Measurements from ENCODE around the gene MYO5B.

The MYO5B gene

DNA sequence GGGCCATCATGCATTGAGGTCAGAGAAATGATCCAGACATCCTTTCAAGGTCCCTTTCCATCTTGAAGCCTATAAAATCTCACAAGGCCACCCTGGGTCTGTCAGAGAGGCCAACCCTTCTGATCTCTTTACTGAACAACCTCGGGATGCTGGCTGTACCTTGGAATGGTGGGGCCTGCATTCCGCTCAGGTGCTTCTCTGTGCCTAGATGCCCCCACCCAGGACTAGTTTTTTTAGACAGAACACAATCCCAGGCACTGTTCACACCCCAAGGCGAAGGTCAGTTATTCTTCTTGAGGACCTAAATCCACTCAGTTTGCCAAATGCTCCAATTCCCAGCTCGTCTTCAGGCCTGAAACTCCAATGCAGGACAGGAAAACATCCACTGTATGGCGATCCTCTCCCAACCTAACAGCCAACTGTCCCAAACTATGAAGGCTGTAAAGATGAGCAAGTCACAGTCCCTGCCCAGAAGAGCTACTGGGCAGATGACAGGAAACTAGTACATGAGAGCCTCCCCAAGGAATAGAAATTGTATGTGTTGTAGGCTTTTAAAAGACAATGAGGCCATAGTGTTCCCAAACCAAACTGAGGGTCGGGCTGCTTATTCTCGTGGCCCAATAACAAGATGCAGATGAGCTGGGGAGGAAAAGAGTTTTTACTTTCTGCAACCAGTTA lies 227.2 kb downstream of the MYO5B start:
- no peak for DNase-seq (ENCODE audit: low read depth)

DNA sequence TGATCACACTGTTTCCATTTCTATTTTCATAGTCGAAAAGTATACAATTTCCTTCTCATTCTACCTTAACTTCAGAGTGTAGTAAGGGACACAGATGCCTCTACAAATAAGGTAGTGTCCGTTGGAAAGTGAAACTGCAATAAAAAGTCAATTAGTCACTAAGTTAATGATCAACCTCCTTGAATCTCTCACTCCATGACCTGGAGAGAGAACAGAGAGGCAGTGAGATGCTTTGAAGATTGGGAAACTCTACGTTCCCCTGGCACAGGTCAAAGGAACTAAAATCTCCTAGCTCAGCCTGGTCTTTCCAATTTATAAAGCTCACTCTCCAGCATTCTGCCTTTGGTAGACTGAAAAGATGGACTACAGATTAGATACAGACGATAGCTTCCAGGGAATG lies 227.8 kb downstream of the MYO5B start:
- DNase-seq (ENCODE audit: low read depth), result no peak

DNA sequence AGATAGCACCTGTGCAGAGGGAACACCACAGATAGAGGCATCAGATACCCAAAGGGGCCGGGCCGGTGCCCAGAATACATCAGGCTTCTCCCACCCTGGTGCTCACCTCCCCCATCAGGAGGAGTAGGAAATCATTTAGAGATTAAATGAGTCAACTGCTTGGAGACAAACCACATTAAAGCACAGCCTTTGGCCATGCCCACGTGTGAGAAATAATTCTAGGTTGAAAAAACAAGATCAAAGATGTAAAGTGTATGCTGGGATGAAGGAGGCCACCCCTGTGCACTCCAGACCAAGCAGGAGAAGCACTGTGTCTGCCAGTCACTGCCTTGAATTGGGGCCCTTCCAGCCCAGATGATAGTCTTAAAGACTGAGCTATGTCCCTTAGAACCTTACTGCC lies 228.9 kb downstream of the MYO5B start:
- DNase-seq (ENCODE audit: low read depth), result no peak

DNA sequence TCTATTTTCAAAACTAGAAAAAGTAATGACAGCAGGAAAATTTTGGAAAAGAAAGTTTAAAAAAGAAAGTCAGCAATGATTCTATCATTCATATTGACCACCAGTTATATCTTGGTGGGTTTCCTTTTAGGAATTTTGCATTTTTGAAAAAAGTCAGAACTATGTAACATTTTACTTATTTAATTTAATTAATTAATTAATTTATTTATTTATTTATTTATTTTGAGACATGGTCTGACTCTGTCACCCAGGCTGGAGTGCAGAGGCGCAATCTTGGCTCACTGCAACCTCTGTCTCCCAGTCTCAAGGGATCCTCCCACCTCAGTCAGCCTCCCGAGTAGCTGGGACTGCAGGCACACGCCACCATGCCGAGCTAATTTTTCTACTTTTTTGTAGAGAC lies 231.7 kb downstream of the MYO5B start:
- no peak for DNase-seq (ENCODE audit: low read depth)

DNA sequence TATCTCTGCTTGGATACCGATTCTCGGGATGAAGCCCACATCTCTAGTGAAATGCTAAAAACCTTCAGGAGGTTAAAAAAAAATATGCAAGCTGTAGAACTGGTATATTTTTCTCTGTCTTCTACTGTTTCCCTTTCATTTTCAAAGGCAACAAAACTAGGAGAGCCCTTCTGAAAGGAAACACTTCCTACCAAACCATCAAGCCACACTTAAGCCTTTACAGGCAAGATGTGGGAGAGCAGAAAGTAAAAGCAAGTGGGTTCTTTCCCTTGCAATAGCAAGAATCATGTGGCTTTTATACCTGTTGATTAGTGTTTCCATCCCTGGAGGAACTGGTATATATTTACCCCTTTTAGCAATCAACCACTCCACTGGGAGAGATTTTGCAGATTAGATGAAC lies 233.7 kb downstream of the MYO5B start:
- DNase-seq (ENCODE audit: low read depth), result no peak

DNA sequence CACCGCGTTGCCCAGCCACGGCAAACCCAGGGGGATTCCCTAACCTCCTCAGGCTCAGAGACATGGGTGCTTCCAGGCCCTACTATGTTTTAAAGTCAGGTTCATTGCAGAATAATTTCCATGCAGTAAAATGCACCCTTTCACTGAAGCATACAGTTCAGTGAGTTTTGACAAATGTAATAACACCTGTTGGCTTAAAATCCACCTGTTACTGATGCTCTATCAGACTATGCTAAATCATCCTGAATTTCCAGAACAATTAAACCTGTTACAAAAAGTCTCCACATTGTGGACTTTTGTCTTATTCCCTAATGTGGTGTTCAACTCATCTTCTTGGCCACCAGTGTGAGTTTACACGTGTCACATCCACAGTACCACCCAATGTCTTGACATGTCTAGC lies 234.6 kb downstream of the MYO5B start:
- no peak for DNase-seq (ENCODE audit: low read depth)

DNA sequence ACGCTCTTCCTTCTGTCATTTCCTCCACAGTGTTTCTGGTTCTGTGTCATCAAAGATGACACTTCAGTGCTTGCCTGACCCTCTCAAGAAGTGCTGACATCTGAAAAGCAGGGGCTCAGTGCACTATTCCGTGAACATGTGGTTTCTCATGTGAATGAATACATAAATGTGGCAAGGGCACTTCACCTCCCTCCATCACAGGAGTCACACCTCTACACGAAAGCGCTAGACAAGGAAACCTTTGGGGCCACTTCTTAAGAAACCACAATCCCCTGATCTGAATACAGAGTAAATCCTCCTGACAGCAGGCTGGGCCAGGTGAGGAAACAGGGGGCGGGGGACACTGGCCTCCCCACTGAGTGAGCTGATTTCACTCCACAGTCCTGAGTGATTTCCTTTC lies 235.8 kb downstream of the MYO5B start:
- DNase-seq (ENCODE audit: low read depth), result no peak

DNA sequence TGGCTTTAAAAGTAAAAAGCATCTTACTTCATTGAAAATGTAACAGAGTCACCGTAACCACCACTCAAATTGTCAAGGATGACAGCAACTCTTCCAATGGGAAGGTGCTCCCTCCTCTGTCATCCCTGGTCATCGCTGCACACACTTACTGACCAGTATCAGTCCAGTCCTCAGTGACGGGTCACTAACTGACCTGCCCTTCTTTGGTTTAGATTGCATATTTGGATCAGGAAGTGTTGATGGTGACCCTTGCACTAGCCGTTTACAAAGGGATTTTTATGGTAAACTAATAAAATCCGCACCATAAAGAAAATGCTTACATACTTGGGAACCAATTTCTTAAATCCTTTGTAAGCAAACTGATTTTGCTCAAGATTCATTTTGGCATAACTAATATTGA lies 239.7 kb downstream of the MYO5B start:
- no peak for DNase-seq (ENCODE audit: low read depth)

DNA sequence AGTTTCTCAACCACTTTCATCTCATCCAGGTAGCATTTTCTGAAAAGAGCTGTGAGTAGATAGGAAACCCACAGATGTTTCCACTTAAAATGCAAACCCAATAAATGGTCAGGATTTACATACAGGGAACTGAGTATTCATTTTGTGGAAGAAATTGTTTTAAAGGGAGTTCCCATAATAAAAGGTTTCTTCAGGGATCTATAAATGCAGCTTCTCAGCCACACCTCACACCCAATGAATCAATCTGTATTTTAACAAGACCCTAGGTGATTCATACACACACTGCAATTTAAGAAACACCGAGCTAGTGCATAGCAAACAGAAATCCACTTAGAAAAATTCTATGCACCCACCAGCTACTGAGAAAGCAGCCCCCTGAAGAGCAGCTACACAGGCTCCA lies 241.6 kb downstream of the MYO5B start:
- no peak for DNase-seq (ENCODE audit: low read depth)

DNA sequence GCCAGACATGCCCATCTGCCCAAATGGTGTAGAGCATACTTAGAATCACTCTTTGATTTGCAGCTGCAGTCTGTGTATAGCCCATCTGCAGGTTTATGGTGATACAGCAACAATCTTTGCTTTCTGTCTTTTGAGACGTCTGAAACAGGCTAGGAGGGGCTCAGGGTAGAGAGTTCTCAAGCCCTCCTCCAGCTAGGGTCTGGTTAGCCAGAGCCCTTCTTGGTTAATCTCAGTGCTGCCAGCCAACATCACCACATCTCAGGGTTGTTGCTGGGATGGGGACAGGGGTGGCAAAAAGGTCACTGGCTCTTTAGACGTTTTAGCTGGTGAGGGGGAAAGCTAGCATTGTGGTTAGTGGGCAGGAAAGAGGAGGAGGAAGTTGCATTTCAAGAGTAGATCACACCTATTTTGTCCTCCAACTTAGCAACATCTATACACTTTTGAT lies 245.0 kb downstream of the MYO5B start:
- no peak for DNase-seq (ENCODE audit: low read depth)

DNA sequence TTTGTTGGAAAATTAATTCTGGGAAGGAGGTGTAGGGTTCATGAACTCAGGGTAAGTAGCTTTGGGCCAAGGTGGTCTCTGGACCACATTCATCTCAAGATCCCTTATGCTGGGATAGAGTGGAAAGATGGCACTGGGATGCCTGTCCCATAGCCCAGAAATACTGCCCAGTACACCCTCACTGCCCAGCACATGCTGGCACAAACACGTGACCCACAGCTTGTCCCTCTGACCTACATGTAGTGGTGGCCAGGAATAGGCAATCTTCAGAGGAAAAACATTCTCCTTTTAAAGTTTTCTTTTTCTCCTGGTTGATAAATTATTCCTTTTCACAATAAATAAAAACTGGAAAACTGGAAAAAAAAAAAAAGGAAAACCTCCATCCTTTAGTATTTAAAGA lies 246.0 kb downstream of the MYO5B start:
- DNase-seq (ENCODE audit: low read depth), result no peak

DNA sequence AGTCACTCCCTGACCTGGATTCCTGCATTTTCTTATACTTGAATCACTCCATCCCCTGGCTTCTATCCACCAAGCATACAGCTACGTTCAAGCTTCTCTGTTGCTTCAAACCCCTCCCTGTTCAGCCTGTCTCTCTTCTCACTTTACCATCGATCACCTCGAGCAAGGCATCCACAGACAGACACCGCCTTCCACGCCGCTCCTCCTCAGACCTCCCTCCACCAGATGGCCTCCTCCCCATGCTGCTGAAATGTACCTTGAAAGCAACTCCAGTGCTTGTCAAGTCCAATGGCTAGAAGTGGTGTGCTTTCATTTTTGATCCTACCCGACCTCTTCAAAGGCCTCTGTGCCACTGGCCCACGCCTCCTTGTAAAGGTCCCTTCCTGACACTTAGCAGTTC lies 250.3 kb downstream of the MYO5B start:
- DNase-seq (ENCODE audit: low read depth), result no peak

DNA sequence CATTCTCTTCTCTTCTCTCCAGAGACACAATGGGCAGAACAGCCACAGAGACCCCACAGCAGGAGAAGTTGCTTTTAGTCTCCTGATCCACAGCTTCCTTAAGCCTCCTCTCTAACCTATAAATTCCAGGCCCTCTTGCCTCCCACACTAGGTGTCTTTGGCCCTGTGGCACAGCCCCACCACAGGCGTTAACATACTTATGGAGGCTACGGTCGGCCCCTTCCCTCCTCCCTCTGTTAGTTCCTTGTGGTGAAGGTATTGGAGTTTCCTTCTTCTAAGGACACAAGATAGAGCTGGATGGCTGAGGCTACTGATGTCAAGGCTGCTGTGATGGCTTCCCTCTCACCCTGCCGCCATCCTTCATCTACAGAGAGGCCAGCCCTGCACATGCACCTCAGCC lies 258.1 kb downstream of the MYO5B start:
- no peak for DNase-seq (ENCODE audit: low read depth)

DNA sequence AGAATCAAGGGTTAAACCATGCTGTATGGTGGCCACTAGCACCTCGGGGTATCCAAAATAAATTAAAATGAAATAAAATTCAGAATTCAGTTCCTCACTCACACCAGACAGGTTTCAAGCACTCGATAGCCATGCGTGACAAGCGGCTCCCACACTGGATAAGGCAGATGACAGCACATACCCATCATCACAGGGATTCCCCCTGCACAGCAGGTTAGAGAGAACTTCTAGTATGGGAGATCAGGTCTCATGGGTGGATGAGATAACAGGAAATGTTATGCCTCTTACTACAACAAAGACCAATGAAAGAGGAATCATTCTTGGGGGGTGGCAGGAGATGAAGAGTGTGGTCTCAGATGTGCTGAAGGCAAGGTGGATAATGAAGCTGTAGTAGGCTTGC lies 259.7 kb downstream of the MYO5B start:
- DNase-seq (ENCODE audit: low read depth), result no peak

DNA sequence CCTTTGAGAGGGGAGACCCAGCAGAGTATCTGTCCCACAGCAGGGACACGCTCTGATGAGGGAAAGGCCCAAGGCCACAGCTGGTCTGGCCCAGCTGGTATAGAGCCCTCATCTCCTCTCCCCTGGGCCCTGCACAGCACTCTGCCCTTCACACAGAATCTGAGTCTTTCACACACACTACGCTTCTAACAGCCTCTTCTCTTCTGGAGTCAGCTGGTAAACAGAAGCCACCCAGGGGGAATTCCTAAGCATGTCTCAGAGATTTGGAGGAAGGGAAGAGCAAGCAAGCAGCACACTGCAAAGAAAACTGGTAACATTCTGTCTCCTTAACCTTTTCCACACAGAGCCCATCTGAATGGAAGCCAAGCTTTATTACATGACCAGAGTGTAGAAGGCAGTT lies 260.5 kb downstream of the MYO5B start:
- no peak for DNase-seq (ENCODE audit: low read depth)

DNA sequence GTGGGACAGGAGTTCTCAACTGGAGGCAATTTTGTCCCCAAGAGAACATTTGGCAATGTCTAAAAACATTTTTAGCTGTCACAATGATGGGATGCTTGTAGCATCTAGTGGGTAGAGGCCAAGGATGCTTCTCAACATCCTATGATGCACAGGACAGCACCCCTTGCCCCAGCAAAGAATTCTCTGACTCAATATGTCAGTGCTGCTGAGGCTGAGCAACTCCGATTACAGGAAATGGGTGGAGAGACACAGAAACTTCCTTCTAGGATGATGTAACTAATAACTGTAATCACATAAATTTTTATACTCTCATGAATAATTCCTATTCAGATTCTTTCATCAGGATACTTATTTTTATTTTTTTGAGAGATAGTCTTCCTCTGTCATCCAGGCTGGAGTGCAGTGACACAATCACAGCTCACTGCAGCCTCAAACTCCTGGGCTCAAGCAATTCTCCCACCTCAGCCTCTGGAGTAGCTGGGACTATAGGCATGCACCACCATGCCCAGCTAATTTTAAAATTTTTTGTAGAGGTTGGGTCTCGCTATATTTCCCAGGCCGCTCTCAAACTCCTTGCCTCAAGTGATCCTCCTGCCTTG lies 261.3 kb downstream of the MYO5B start:
- no peak for DNase-seq (ENCODE audit: low read depth)

DNA sequence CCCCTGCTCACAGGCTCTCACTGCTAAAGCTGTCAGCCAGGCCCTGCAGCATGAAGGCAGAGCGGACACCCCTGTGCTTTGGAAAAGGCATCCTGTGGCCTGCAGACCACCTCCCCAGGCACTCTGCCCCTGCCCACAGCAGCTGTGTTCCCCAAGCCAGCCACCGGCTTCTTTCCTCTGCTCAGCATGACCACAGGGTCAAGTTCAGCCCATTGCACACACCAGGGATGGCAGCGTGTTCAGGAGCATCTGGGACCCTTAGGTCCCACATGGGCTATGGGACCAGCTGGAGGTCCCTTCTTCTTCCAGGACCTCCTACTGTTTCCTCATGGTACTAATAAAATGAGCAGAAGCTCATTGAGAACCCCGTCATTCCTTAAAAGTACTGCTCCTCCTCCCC lies 263.2 kb downstream of the MYO5B start:
- no peak for DNase-seq (ENCODE audit: low read depth)

DNA sequence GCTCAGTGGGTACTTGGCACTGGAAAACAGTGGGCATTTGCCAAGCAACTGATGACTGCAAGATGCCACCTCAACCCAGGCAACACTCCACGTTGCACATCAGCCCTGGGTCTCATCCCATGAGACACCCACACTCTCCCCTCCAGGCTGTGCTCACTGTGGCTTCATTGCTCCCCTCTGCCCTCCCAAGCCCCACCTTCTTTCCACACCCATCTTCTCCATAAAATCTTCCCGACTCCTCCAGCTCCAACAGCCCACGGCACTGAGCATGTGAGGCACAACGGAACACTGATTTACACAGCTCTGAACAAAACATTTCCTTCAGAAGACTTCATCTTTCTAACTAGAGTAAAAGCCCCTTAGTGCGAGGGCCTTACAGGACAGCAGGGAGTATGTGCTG lies 263.8 kb downstream of the MYO5B start:
- DNase-seq (ENCODE audit: low read depth), result no peak

DNA sequence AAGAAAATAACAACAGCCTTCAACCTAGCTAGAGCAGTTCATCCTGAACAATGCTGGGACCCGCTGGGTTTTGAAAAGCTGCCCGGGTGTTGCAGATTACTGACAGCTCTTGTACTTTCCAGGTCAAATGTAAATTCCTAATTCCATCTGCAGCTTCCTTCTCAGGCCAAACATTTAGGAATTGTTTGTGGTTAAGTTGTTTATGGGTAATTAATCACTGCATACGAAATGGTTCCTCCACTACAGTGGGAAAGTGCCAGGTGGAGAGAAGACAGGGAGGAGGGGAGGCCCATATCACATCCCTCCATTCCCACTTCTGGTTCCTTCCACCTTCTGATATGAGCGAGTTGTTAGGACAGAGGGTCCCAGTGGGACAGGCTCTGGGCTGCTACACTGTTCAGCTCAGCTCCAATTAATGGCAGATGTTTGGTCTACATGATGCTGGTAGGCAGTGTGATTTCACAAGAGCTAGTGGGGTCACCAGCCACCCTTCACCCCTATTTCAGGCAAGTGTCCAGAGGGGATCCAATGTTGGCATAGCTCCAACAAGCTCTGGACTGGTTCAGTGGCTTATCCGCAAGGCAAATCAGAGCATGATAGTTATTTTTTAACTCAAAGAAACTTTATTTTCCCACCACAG lies 268.7 kb downstream of the MYO5B start:
- DNase-seq (ENCODE audit: low read depth), result no peak

DNA sequence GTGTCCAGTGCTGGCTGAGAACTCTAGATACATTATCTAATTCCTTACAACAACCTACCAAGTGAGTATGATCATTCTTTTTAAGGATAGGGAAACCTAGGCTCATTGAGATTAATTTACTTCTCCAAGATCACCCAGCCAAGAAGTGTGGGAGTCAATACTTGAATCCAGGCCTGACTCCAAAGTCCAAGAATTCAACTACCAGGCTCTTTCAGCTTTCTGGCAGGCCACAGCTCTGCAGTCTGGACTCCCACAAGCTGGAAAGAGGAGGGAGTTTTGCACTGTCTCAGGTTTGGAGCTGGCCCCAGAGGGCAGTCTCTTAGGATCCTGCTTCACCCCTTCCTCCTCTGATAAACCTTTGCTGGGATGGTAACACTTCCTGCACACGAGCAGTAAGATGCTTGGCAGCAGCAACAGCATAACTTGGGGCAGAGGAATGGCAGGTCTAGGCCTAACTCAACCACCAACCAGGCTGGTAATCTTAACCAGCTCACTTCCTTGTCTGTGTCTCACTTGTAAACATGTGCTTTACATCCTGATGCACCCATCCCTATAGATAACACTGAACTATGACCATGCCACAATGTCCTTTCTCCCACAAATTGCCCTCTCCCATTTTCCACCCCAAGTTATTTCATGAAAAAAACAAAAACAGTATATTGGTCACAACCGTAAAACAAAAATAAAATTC lies 270.5 kb downstream of the MYO5B start:
- DNase-seq (ENCODE audit: low read depth), result no peak

DNA sequence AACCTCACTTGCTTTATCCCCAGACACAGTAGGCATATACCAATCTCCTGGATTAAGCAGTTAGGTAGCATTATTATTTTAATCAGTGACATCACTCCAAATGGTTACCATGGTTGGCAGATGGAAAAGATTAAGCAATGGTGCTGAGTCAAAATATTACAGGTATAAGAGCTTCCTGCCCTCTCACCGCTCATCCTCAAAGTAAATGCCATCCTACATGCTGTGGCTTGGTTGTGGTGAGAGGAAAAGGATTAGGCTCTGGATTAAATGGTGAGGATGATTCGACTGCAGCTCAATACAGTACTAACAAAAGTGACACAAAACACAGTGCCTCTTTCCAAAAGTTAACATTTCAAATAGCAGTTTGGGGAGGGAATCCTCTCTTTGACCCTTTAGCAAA lies 272.7 kb downstream of the MYO5B start:
- DNase-seq (ENCODE audit: low read depth), result no peak

DNA sequence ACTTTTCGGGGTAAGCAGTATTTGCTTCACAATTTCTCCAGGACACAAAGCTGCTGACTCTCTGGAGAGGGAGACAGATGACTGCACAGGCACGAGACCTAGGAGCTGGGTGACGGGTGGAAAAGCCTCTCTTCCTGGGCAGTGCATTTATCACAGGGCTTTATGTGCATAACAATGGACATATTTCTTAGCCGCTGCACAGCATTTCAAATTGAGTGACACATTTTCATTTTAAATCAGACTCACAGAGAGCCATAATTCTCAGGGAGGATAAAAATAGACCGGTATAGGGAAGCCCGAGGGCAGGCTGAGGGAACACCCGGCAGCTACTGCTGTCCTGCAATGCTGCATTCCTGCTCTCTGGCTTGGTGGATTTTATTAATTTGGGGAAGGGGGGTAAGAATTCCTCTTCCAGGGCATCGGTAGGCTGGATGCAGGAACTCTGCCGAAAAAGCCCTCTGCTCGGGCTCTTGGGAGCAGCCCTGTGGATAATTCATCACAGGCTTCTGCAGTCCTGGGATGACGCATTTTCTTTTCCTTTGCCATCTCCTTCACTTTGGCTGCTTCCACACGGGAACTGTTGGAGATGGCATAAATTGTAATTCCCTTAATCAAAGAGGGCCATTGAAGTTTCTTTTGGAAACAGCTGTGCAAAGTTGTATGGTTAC lies 273.5 kb downstream of the MYO5B start:
- no peak for DNase-seq (ENCODE audit: low read depth)

DNA sequence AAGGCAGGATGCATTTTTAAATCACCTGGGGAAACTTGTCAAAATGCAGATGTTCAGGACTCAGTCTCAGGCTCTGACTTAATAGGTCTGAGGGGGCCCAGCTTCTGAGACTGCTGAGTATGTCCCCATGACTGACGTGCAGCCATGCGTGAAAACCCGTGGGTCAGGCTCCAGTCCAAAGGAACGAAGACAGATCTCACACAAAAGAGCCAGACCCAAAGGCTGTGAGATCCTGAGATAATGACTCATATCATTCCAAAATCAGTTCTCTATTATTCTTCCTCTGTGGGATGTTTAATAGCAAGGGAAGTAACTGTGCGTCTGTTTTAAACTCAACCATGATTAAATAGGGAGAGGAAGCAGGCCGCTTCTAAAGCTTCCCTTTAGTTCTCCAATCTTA lies 274.2 kb downstream of the MYO5B start:
- no peak for DNase-seq (ENCODE audit: low read depth)

Data from stimulated activated CD8-positive, alpha-beta memory T cell treated with anti-CD3 and anti-CD28 coated beads, Interleukin-15, amount 100 ng/mL, for 1 hour (primary cell).